ENCODE data around the gene FGF11. TPM values are rescaled to one million over a fixed set of nuclear protein-coding genes. Genes with fewer than 3 reads are reported as not detected.

The FGF11 gene
- polyA plus RNA-seq, 2 of the 4 experiments (the other 2 are of a cell fraction) = 1.4 to 1.8 TPM

Other genes starting within 250 kb of the FGF11 start
Only the 30 nearest of the 40 such genes appear.
- 161 and 251 TPM in 2 replicates for gene CTDNEP1, start 187.8 kb upstream of the FGF11 start, polyA plus RNA-seq (2011; rRNA removed)
- 145 to 151 TPM (median 147 TPM) in 3 replicates for gene CTDNEP1, start 187.8 kb upstream of the FGF11 start, polyA plus RNA-seq (2017; fragmentation: RNase III; extraction: RNeasy Plus Mini Kit Qiagen cat#74134 plus additional on column Dnase treatment)
- gene ELP5, start 187.3 kb upstream of the FGF11 start, polyA plus RNA-seq (2011; rRNA removed) = 114 and 133 TPM in 2 replicates
- 89.2 to 97.3 TPM (median 92.1 TPM) in 3 replicates for gene ELP5, start 187.3 kb upstream of the FGF11 start, polyA plus RNA-seq (2017; fragmentation: RNase III; extraction: RNeasy Plus Mini Kit Qiagen cat#74134 plus additional on column Dnase treatment)
- 4.2 and 4.6 TPM in 2 replicates for gene CLDN7, start 177.0 kb upstream of the FGF11 start, polyA plus RNA-seq (2011; rRNA removed)
- gene CLDN7, start 177.0 kb upstream of the FGF11 start, polyA plus RNA-seq (2017; fragmentation: RNase III; extraction: RNeasy Plus Mini Kit Qiagen cat#74134 plus additional on column Dnase treatment) = 0.59 to 0.97 TPM (median 0.59 TPM) in 3 replicates
- 0.16 TPM in 2 replicates for gene SLC2A4, start 157.8 kb upstream of the FGF11 start, polyA plus RNA-seq (2011; rRNA removed)
- 0.17 to 0.18 TPM (median 0.17 TPM) in 3 replicates for gene SLC2A4, start 157.8 kb upstream of the FGF11 start, polyA plus RNA-seq (2017; fragmentation: RNase III; extraction: RNeasy Plus Mini Kit Qiagen cat#74134 plus additional on column Dnase treatment)
- gene YBX2, start 144.9 kb upstream of the FGF11 start, polyA plus RNA-seq (2011; rRNA removed) = 0.61 and 0.98 TPM in 2 replicates
- 0.22 to 0.57 TPM (median 0.36 TPM) in 3 replicates for gene YBX2, start 144.9 kb upstream of the FGF11 start, polyA plus RNA-seq (2017; fragmentation: RNase III; extraction: RNeasy Plus Mini Kit Qiagen cat#74134 plus additional on column Dnase treatment)
- 945 and 969 TPM in 2 replicates for gene EIF5A, start 131.9 kb upstream of the FGF11 start, polyA plus RNA-seq (2011; rRNA removed)
- gene EIF5A, start 131.9 kb upstream of the FGF11 start, polyA plus RNA-seq (2017; fragmentation: RNase III; extraction: RNeasy Plus Mini Kit Qiagen cat#74134 plus additional on column Dnase treatment) = 1,779 to 2,042 TPM (median 1,918 TPM) in 3 replicates
- 48.5 and 61.7 TPM in 2 replicates for gene GPS2, start 124.2 kb upstream of the FGF11 start, polyA plus RNA-seq (2011; rRNA removed)
- 147 to 171 TPM (median 158 TPM) in 3 replicates for gene GPS2, start 124.2 kb upstream of the FGF11 start, polyA plus RNA-seq (2017; fragmentation: RNase III; extraction: RNeasy Plus Mini Kit Qiagen cat#74134 plus additional on column Dnase treatment)
- 12.2 and 18.3 TPM in 2 replicates for gene NEURL4, start 110.2 kb upstream of the FGF11 start, polyA plus RNA-seq (2011; rRNA removed)
- gene NEURL4, start 110.2 kb upstream of the FGF11 start, polyA plus RNA-seq (2017; fragmentation: RNase III; extraction: RNeasy Plus Mini Kit Qiagen cat#74134 plus additional on column Dnase treatment) = 44.2 to 50.4 TPM (median 47.5 TPM) in 3 replicates
- 0.03 and 0.41 TPM in 2 replicates for gene ACAP1, start 103.0 kb upstream of the FGF11 start, polyA plus RNA-seq (2011; rRNA removed)
- gene ACAP1, start 103.0 kb upstream of the FGF11 start, polyA plus RNA-seq (2017; fragmentation: RNase III; extraction: RNeasy Plus Mini Kit Qiagen cat#74134 plus additional on column Dnase treatment) = 1.3 to 2.1 TPM (median 1.4 TPM) in 3 replicates
- 6.1 and 7.0 TPM in 2 replicates for gene KCTD11, start 87.3 kb upstream of the FGF11 start, polyA plus RNA-seq (2011; rRNA removed)
- gene KCTD11, start 87.3 kb upstream of the FGF11 start, polyA plus RNA-seq (2017; fragmentation: RNase III; extraction: RNeasy Plus Mini Kit Qiagen cat#74134 plus additional on column Dnase treatment) = 9.6 to 10.7 TPM (median 10.3 TPM) in 3 replicates
- not detected in 2 replicates for gene TMEM95, start 84.4 kb upstream of the FGF11 start, polyA plus RNA-seq (2011; rRNA removed)
- gene TMEM95, start 84.4 kb upstream of the FGF11 start, polyA plus RNA-seq (2017; fragmentation: RNase III; extraction: RNeasy Plus Mini Kit Qiagen cat#74134 plus additional on column Dnase treatment) = not detected in 3 replicates
- 1.2 and 1.8 TPM in 2 replicates for gene TNK1, start 58.4 kb upstream of the FGF11 start, polyA plus RNA-seq (2011; rRNA removed)
- 2.1 to 2.4 TPM (median 2.2 TPM) in 3 replicates for gene TNK1, start 58.4 kb upstream of the FGF11 start, polyA plus RNA-seq (2017; fragmentation: RNase III; extraction: RNeasy Plus Mini Kit Qiagen cat#74134 plus additional on column Dnase treatment)
- 11.0 and 13.7 TPM in 2 replicates for gene PLSCR3, start 45.0 kb upstream of the FGF11 start, polyA plus RNA-seq (2011; rRNA removed)
- gene PLSCR3, start 45.0 kb upstream of the FGF11 start, polyA plus RNA-seq (2017; fragmentation: RNase III; extraction: RNeasy Plus Mini Kit Qiagen cat#74134 plus additional on column Dnase treatment) = 27.5 to 33.4 TPM (median 29.6 TPM) in 3 replicates
- 127 and 210 TPM in 2 replicates for gene TMEM256, start 35.4 kb upstream of the FGF11 start, polyA plus RNA-seq (2011; rRNA removed)
- gene TMEM256, start 35.4 kb upstream of the FGF11 start, polyA plus RNA-seq (2017; fragmentation: RNase III; extraction: RNeasy Plus Mini Kit Qiagen cat#74134 plus additional on column Dnase treatment) = 142 to 166 TPM (median 164 TPM) in 3 replicates
- gene NLGN2, start 31.7 kb upstream of the FGF11 start, polyA plus RNA-seq (2011; rRNA removed) = 4.1 and 6.9 TPM in 2 replicates
- gene NLGN2, start 31.7 kb upstream of the FGF11 start, polyA plus RNA-seq (2017; fragmentation: RNase III; extraction: RNeasy Plus Mini Kit Qiagen cat#74134 plus additional on column Dnase treatment) = 17.6 to 27.9 TPM (median 27.5 TPM) in 3 replicates
- gene SPEM1, start 19.2 kb upstream of the FGF11 start, polyA plus RNA-seq (2011; rRNA removed) = not detected in 2 replicates
- 0.09 to 0.13 TPM in 2 of 3 replicates, not detected in the other for gene SPEM1, start 19.2 kb upstream of the FGF11 start, polyA plus RNA-seq (2017; fragmentation: RNase III; extraction: RNeasy Plus Mini Kit Qiagen cat#74134 plus additional on column Dnase treatment)
- not detected in 2 replicates for gene SPEM2, start 13.9 kb upstream of the FGF11 start, polyA plus RNA-seq (2011; rRNA removed)
- gene SPEM2, start 13.9 kb upstream of the FGF11 start, polyA plus RNA-seq (2017; fragmentation: RNase III; extraction: RNeasy Plus Mini Kit Qiagen cat#74134 plus additional on column Dnase treatment) = not detected in 3 replicates
- not detected in 2 replicates for gene SPEM3, start 10.7 kb upstream of the FGF11 start, polyA plus RNA-seq (2011; rRNA removed)
- gene SPEM3, start 10.7 kb upstream of the FGF11 start, polyA plus RNA-seq (2017; fragmentation: RNase III; extraction: RNeasy Plus Mini Kit Qiagen cat#74134 plus additional on column Dnase treatment) = not detected in 3 replicates
- 4.4 and 4.9 TPM in 2 replicates for gene TMEM102, start 4.1 kb upstream of the FGF11 start, polyA plus RNA-seq (2011; rRNA removed)
- 6.5 to 8.9 TPM (median 8.1 TPM) in 3 replicates for gene TMEM102, start 4.1 kb upstream of the FGF11 start, polyA plus RNA-seq (2017; fragmentation: RNase III; extraction: RNeasy Plus Mini Kit Qiagen cat#74134 plus additional on column Dnase treatment)
- gene CHRNB1, start 5.5 kb downstream of the FGF11 start, polyA plus RNA-seq (2011; rRNA removed) = 6.5 and 6.9 TPM in 2 replicates
- gene CHRNB1, start 5.5 kb downstream of the FGF11 start, polyA plus RNA-seq (2017; fragmentation: RNase III; extraction: RNeasy Plus Mini Kit Qiagen cat#74134 plus additional on column Dnase treatment) = 6.2 to 8.4 TPM (median 8.0 TPM) in 3 replicates
- 14.4 and 18.2 TPM in 2 replicates for gene ZBTB4, start 40.1 kb downstream of the FGF11 start, polyA plus RNA-seq (2011; rRNA removed)
- 24.4 to 29.5 TPM (median 28.2 TPM) in 3 replicates for gene ZBTB4, start 40.1 kb downstream of the FGF11 start, polyA plus RNA-seq (2017; fragmentation: RNase III; extraction: RNeasy Plus Mini Kit Qiagen cat#74134 plus additional on column Dnase treatment)
- not detected in 2 replicates for gene SLC35G6, start 41.9 kb downstream of the FGF11 start, polyA plus RNA-seq (2011; rRNA removed)
- gene SLC35G6, start 41.9 kb downstream of the FGF11 start, polyA plus RNA-seq (2017; fragmentation: RNase III; extraction: RNeasy Plus Mini Kit Qiagen cat#74134 plus additional on column Dnase treatment) = not detected in 3 replicates
- gene POLR2A, start 44.9 kb downstream of the FGF11 start, polyA plus RNA-seq (2011; rRNA removed) = 22.8 and 57.1 TPM in 2 replicates
- 65.6 to 69.6 TPM (median 67.4 TPM) in 3 replicates for gene POLR2A, start 44.9 kb downstream of the FGF11 start, polyA plus RNA-seq (2017; fragmentation: RNase III; extraction: RNeasy Plus Mini Kit Qiagen cat#74134 plus additional on column Dnase treatment)
- gene TNFSF12, start 109.5 kb downstream of the FGF11 start, polyA plus RNA-seq (2011; rRNA removed) = 11.9 and 12.4 TPM in 2 replicates
- 7.9 to 9.9 TPM (median 9.7 TPM) in 3 replicates for gene TNFSF12, start 109.5 kb downstream of the FGF11 start, polyA plus RNA-seq (2017; fragmentation: RNase III; extraction: RNeasy Plus Mini Kit Qiagen cat#74134 plus additional on column Dnase treatment)
- gene TNFSF13, start 119.2 kb downstream of the FGF11 start, polyA plus RNA-seq (2011; rRNA removed) = 1.0 TPM in 2 replicates
- gene TNFSF13, start 119.2 kb downstream of the FGF11 start, polyA plus RNA-seq (2017; fragmentation: RNase III; extraction: RNeasy Plus Mini Kit Qiagen cat#74134 plus additional on column Dnase treatment) = 0.41 to 0.78 TPM (median 0.61 TPM) in 3 replicates
- gene SENP3, start 122.4 kb downstream of the FGF11 start, polyA plus RNA-seq (2011; rRNA removed) = 150 and 165 TPM in 2 replicates
- 104 to 119 TPM (median 114 TPM) in 3 replicates for gene SENP3, start 122.4 kb downstream of the FGF11 start, polyA plus RNA-seq (2017; fragmentation: RNase III; extraction: RNeasy Plus Mini Kit Qiagen cat#74134 plus additional on column Dnase treatment)
- 14.9 and 17.7 TPM in 2 replicates for gene CD68, start 140.1 kb downstream of the FGF11 start, polyA plus RNA-seq (2011; rRNA removed)
- gene CD68, start 140.1 kb downstream of the FGF11 start, polyA plus RNA-seq (2017; fragmentation: RNase III; extraction: RNeasy Plus Mini Kit Qiagen cat#74134 plus additional on column Dnase treatment) = 6.5 to 11.6 TPM (median 9.8 TPM) in 3 replicates
- 148 and 204 TPM in 2 replicates for gene MPDU1, start 144.3 kb downstream of the FGF11 start, polyA plus RNA-seq (2011; rRNA removed)
- 126 to 134 TPM (median 127 TPM) in 3 replicates for gene MPDU1, start 144.3 kb downstream of the FGF11 start, polyA plus RNA-seq (2017; fragmentation: RNase III; extraction: RNeasy Plus Mini Kit Qiagen cat#74134 plus additional on column Dnase treatment)
- gene SOX15, start 150.6 kb downstream of the FGF11 start, polyA plus RNA-seq (2011; rRNA removed) = 0.05 and 0.11 TPM in 2 replicates
- 0.19 to 0.30 TPM (median 0.22 TPM) in 3 replicates for gene SOX15, start 150.6 kb downstream of the FGF11 start, polyA plus RNA-seq (2017; fragmentation: RNase III; extraction: RNeasy Plus Mini Kit Qiagen cat#74134 plus additional on column Dnase treatment)
- gene FXR2, start 175.4 kb downstream of the FGF11 start, polyA plus RNA-seq (2011; rRNA removed) = 40.7 and 45.3 TPM in 2 replicates
- gene FXR2, start 175.4 kb downstream of the FGF11 start, polyA plus RNA-seq (2017; fragmentation: RNase III; extraction: RNeasy Plus Mini Kit Qiagen cat#74134 plus additional on column Dnase treatment) = 38.9 to 45.2 TPM (median 42.9 TPM) in 3 replicates